Liver (tissue), 3 donors: ENCODE results near the gene GATC.

Experiments
- ATF3 ChIP-seq: IDR thresholded peaks from 2 replicates; pipeline ENCODE4 v1.6.1; 2016; ENCODE audit warnings: antibody characterized with exemption
- CTCF ChIP-seq: fragments of 150-350 bp; IDR thresholded peaks from 2 replicates; pipeline ENCODE4 v1.5.1; 2017; ENCODE audit warnings: improper control_type of control experiment, low read depth, low read length; ENCODE audit not compliant: missing input control
- EGR1 ChIP-seq, 2 donors: IDR thresholded peaks; 2 replicates each; pipeline ENCODE4 v1.6.1; 2016 to 2018; ENCODE audit warnings: antibody characterized with exemption in 2 of 2, low read depth in 2 of 2
- GABPA ChIP-seq, 2 donors: IDR thresholded peaks in 1 of 2; conservative IDR thresholded peaks in 1 of 2; 2 replicates each; pipeline ENCODE4 v1.6.1; 2016; ENCODE audit warnings: antibody characterized with exemption in 2 of 2, mild to moderate bottlenecking in 1 of 2, moderate library complexity in 1 of 2
- JUND ChIP-seq, 2 donors: IDR thresholded peaks; 2 replicates each; pipeline ENCODE4 v1.6.1; 2016; ENCODE audit warnings: antibody characterized with exemption in 2 of 2
- MAX ChIP-seq: IDR thresholded peaks from 2 replicates; pipeline ENCODE4 v1.6.1; 2016; ENCODE audit warnings: antibody characterized with exemption
- TAF1 ChIP-seq: conservative IDR thresholded peaks from 2 replicates; pipeline ENCODE4 v1.6.1; 2016; ENCODE audit warnings: antibody characterized with exemption, mild to moderate bottlenecking
- donor health status: healthy.
- donor health status: healthy.

- no peak for TF ChIP-seq CTCF
- TF ChIP-seq MAX, result no peak
- no peak for TF ChIP-seq JUND (IDR thresholded peaks at IDR 0.05)
- TF ChIP-seq ATF3, result no peak
- no peak for TF ChIP-seq GABPA (IDR thresholded peaks at IDR 0.05 in 1 of 2, conservative IDR thresholded peaks at IDR 0.05 in 1 of 2)
- TF ChIP-seq TAF1, result no peak
- TF ChIP-seq EGR1 (IDR thresholded peaks at IDR 0.05; ENCODE audit: low read depth in 2 of 2), result no peak
Observed at GRCh38 chr12:120500581-120500980, 54.3 kb downstream of the GATC start.
